ENCODE results near the gene CRIM1.

DNA sequence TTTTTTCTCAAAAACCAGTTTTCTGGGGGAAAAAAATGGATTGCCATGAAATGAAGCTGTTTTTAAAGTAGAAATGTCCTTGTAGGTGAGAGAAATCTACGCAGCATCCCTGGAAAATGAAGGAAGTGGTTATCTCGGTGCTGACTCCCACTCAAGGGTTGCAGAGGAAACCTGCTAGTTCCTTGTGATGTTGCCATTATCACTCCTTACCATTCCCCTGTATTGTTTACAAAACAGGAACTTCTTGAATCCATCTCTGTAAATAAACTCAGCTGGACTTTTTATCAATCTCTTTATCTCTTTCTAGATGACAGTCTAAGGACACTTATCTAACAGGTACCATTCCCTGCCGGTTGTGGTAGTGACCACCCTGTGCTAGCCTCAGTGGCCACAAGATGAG is 181.2 kb downstream of the CRIM1 start:
- no peak for TF ChIP-seq POLR2A (IDR thresholded peaks at IDR 0.05)
- TF ChIP-seq, protein P1, sequence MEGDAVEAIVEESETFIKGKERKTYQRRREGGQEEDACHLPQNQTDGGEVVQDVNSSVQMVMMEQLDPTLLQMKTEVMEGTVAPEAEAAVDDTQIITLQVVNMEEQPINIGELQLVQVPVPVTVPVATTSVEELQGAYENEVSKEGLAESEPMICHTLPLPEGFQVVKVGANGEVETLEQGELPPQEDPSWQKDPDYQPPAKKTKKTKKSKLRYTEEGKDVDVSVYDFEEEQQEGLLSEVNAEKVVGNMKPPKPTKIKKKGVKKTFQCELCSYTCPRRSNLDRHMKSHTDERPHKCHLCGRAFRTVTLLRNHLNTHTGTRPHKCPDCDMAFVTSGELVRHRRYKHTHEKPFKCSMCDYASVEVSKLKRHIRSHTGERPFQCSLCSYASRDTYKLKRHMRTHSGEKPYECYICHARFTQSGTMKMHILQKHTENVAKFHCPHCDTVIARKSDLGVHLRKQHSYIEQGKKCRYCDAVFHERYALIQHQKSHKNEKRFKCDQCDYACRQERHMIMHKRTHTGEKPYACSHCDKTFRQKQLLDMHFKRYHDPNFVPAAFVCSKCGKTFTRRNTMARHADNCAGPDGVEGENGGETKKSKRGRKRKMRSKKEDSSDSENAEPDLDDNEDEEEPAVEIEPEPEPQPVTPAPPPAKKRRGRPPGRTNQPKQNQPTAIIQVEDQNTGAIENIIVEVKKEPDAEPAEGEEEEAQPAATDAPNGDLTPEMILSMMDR (IDR thresholded peaks at IDR 0.05): no peak
